CD4-positive, alpha-beta T cell treated with Interleukin-21 for 1 hour (primary cell): Measurements from ENCODE around the gene HASPIN.

Source experiments
- DNase-seq: peaks from one replicate; pipeline ENCODE4 v3.0.0-alpha.2; 2020

HASPIN gene

GRCh38 chr17:3739422-3740124, 15.9 kb downstream of the HASPIN start:
- DNase-seq, result no peak

- DNase-seq, result peak; percentile 66
These were observed 16.9 kb downstream of the HASPIN start for GRCh38 chr17:3740611-3741073.

GRCh38 chr17:3744014-3744413, 20.3 kb downstream of the HASPIN start:
- no peak for DNase-seq

GRCh38 chr17:3745071-3745470, 21.4 kb downstream of the HASPIN start:
- DNase-seq, result no peak

- DNase-seq, result no peak
These were observed 24.1 kb downstream of the HASPIN start for GRCh38 chr17:3747805-3748204.

- no peak for DNase-seq
These were observed 24.9 kb downstream of the HASPIN start for GRCh38 chr17:3748576-3748975.

- no peak for DNase-seq
These were observed 26.6 kb downstream of the HASPIN start for GRCh38 chr17:3750296-3750695.

- DNase-seq, result peak; percentile 55
These were observed 27.2 kb downstream of the HASPIN start for GRCh38 chr17:3750926-3751325.

- DNase-seq, result no peak
These were observed 28.1 kb downstream of the HASPIN start for GRCh38 chr17:3751836-3752235.

GRCh38 chr17:3753624-3754023, 29.9 kb downstream of the HASPIN start:
- no peak for DNase-seq

- DNase-seq, result no peak
These were observed 30.4 kb downstream of the HASPIN start for GRCh38 chr17:3754066-3754457.

- DNase-seq, result peak; percentile 86
These were observed 31.0 kb downstream of the HASPIN start for GRCh38 chr17:3754458-3755334.

- no peak for DNase-seq
These were observed 31.8 kb downstream of the HASPIN start for GRCh38 chr17:3755335-3756030.

GRCh38 chr17:3759597-3760216, 36.0 kb downstream of the HASPIN start:
- no peak for DNase-seq

GRCh38 chr17:3761036-3761917, 37.6 kb downstream of the HASPIN start:
- no peak for DNase-seq

- no peak for DNase-seq
These were observed 38.2 kb downstream of the HASPIN start for GRCh38 chr17:3761918-3762380.

GRCh38 chr17:3762922-3763776, 39.4 kb downstream of the HASPIN start:
- peak; percentile 66 for DNase-seq

GRCh38 chr17:3763777-3764170, 40.1 kb downstream of the HASPIN start:
- no peak for DNase-seq

GRCh38 chr17:3765981-3766380, 42.3 kb downstream of the HASPIN start:
- DNase-seq, result no peak

- DNase-seq, result peak; percentile 58
These were observed 43.1 kb downstream of the HASPIN start for GRCh38 chr17:3766779-3767178.

- DNase-seq, result no peak
These were observed 44.6 kb downstream of the HASPIN start for GRCh38 chr17:3768341-3768740.
